ENCODE results near the gene PPP1R15B.

The PPP1R15B gene

DNA sequence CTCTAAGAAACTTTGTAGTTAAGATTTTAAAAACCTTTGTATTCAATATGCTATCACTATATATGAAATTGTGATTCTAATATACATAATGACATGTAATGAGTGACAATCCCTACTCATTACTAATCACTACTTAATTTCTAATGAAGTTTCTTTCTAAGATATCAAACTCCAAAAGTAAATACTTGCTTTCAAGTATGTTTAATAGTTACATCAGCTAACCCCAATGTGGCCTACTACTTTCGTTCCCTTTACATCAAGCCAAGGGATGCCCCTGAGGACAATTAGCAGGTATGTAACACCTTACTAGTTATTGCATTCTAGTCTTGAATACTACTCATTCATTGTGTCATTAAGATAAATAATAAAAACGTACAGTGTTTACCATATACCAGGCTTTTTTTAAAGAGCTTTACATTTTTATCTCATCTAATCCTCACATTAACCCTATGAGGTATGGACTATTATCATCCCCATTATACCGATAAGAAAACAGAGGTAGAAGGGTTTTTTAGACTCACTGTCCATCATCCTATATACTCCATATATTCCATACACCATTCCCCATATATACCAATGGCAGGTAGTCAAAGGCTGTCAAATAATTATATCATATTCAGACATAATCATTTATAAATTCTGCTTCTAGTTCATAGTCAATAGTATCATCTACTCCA lies 4.2 kb downstream of the PPP1R15B start:
- Histone ChIP-seq H3K9ac (ENCODE audit: low read length) (peak overlapping the region; percentile 22), H3K4me3 (ENCODE audit: low read depth, low read length) (peak overlapping the region; percentile 94), H3K9me3 (ENCODE audit: control insufficient read depth, insufficient read depth, low read depth, low read length) (no peaks in the 10 kb centered on the region), H3K27me3 (ENCODE audit: control insufficient read depth, insufficient read depth, low read length) (no peaks in the 10 kb centered on the region), H3K27ac (ENCODE audit: low read depth, low read length) (no peak overlapping the region), H3K4me1 (ENCODE audit: control insufficient read depth, insufficient read depth, low read length) (peaks cover 6% of the 10 kb centered on the region), H3K36me3 (ENCODE audit: control insufficient read depth, insufficient read depth, low read length) (peaks cover 67% of the 10 kb centered on the region)

DNA sequence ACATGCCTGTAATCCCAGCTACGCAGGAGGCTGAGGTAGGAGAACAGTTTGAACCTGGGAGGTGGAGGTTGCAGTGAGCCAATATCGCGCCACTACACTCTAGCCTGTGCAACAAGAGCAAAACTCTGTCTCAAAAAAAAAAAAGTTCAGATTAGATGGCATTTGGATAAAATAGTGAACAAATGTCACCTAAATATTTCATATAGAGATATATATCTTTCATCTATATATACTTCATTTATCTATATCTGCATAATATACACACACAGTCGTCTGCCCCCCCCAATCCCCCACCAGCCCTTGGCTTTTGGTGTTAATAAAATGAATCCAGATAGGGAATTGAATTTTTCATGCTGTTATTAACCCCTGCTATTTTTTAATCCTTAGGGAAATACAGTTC lies 5.0 kb downstream of the PPP1R15B start:
- Histone ChIP-seq H3K4me3 (ENCODE audit: low read depth, low read length) (peak overlapping the region; percentile 94), H3K4me1 (ENCODE audit: control insufficient read depth, insufficient read depth, low read length) (0 out of 2 replicates have a peak, but pooled peaks cover 3% of the 10 kb centered on the region), H3K36me3 (ENCODE audit: control insufficient read depth, insufficient read depth, low read length) (peaks cover 68% of the 10 kb centered on the region), H3K27ac (ENCODE audit: low read depth, low read length) (no peak overlapping the region), H3K27me3 (ENCODE audit: control insufficient read depth, insufficient read depth, low read length) (no peaks in the 10 kb centered on the region), H3K9ac (ENCODE audit: low read length) (no peak overlapping the region), H3K9me3 (ENCODE audit: control insufficient read depth, insufficient read depth, low read depth, low read length) (no peaks in the 10 kb centered on the region)

DNA sequence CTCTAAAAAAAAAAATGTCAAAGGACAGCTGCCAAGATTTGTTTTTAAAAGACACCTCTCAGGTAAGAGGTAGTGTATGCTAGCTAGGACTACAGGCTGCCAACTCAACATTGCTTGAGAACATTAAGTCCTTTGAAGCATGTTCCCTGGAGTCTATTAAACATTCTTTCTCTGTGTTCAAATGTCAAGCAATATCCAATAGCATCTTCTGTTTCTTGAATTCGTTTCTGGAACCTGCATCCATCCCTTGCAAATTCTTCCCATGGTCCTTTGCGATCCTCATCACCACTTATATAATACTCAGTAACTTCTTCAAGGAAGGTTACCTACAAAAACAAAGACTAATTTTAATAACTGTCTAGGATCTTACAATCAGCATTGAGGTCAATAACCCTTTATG lies 5.6 kb downstream of the PPP1R15B start:
- Histone ChIP-seq H3K27me3 (ENCODE audit: control insufficient read depth, insufficient read depth, low read length) (no peaks in the 10 kb centered on the region), H3K36me3 (ENCODE audit: control insufficient read depth, insufficient read depth, low read length) (peaks cover 74% of the 10 kb centered on the region), H3K4me1 (ENCODE audit: control insufficient read depth, insufficient read depth, low read length) (0 out of 2 replicates have a peak, but pooled peaks cover 3% of the 10 kb centered on the region), H3K27ac (ENCODE audit: low read depth, low read length) (no peak overlapping the region), H3K9ac (ENCODE audit: low read length) (no peak overlapping the region), H3K4me3 (ENCODE audit: low read depth, low read length) (peak overlapping the region; percentile 94; the same call in 1 of the 2 replicates), H3K9me3 (ENCODE audit: control insufficient read depth, insufficient read depth, low read depth, low read length) (no peaks in the 10 kb centered on the region)

DNA sequence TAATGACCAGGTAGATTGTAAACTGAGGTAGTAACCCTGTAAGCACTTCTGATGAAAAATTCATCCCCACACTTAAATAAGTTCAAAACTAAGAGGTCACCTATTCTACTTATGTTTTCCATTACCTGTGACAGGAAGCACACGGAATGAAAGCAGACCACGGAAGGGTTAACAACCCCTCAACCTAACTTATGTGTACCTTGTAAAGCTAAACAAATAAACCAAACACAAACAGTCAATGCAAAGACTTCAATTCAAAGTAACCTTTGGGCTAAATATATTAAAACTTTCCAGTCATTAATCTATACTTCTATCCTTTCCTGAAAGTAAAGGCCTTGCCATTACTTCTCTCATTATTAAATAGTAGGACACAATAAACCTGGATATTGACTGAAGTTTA lies 7.0 kb downstream of the PPP1R15B start:
- H3K9me3 ChIP-seq (ENCODE audit: control insufficient read depth, insufficient read depth, low read depth, low read length) = no peaks in the 10 kb centered on the region
- 0 out of 2 replicates have a peak, but pooled peaks cover 3% of the 10 kb centered on the region for H3K4me1 ChIP-seq (ENCODE audit: control insufficient read depth, insufficient read depth, low read length)
- H3K36me3 ChIP-seq (ENCODE audit: control insufficient read depth, insufficient read depth, low read length) = peaks cover 75% of the 10 kb centered on the region
- H3K27ac ChIP-seq (ENCODE audit: low read depth, low read length) = no peak overlapping the region
- no peaks in the 10 kb centered on the region for H3K27me3 ChIP-seq (ENCODE audit: control insufficient read depth, insufficient read depth, low read length)
- H3K4me3 ChIP-seq (ENCODE audit: low read depth, low read length) = no peak overlapping the region
- H3K9ac ChIP-seq (ENCODE audit: low read length) = no peak overlapping the region

DNA sequence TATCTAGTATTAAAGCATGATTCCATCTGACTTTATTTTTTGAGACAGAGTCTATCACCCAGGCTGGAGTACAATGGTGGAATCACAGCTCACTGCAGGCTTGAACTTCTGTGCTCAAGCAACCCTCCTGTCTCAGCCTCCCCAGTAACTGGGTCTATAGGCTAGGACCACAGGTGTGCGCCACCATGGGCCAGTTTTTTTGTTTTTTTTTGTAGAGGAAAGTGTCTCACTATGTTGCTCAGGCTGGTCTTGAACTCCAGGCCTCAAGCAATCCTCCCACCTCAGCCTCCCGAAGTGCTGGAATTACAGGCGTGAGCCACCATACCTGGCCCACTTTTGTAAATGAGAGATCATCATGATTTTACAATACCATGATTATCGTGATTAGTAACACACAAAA lies 9.2 kb downstream of the PPP1R15B start:
- Histone ChIP-seq H3K27me3 (ENCODE audit: control insufficient read depth, insufficient read depth, low read length) (no peaks in the 10 kb centered on the region), H3K4me1 (ENCODE audit: control insufficient read depth, insufficient read depth, low read length) (0 out of 2 replicates have a peak, but pooled peaks cover 3% of the 10 kb centered on the region), H3K36me3 (ENCODE audit: control insufficient read depth, insufficient read depth, low read length) (peaks cover 69% of the 10 kb centered on the region), H3K9me3 (ENCODE audit: control insufficient read depth, insufficient read depth, low read depth, low read length) (no peaks in the 10 kb centered on the region), H3K27ac (ENCODE audit: low read depth, low read length) (no peak overlapping the region), H3K4me3 (ENCODE audit: low read depth, low read length) (no peak overlapping the region), H3K9ac (ENCODE audit: low read length) (no peak overlapping the region)

DNA sequence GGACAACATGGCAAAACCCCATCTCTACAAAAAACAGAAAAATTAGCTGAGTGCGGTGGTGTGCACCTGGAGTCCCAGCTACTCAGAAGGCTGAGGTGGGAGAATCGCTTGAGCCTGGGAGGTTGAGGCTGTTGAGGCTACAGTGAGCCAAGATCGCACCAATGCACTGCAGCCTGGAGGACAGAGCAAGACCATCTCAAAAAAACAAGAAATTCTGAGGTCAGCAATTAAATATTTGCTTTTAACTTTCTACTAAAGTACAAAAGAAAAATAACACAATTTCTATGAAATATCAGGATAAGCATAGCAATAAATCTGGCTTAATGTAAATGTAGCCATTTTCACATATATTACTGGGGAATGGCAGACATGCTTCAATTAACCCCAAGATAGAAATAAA lies 9.9 kb downstream of the PPP1R15B start:
- H3K36me3 ChIP-seq (ENCODE audit: control insufficient read depth, insufficient read depth, low read length) = peaks cover 67% of the 10 kb centered on the region
- H3K9me3 ChIP-seq (ENCODE audit: control insufficient read depth, insufficient read depth, low read depth, low read length) = no peaks in the 10 kb centered on the region
- no peak overlapping the region for H3K4me3 ChIP-seq (ENCODE audit: low read depth, low read length)
- H3K9ac ChIP-seq (ENCODE audit: low read length) = no peak overlapping the region
- H3K27ac ChIP-seq (ENCODE audit: low read depth, low read length) = no peak overlapping the region
- H3K27me3 ChIP-seq (ENCODE audit: control insufficient read depth, insufficient read depth, low read length) = no peaks in the 10 kb centered on the region
- 0 out of 2 replicates have a peak, but pooled peaks cover 3% of the 10 kb centered on the region for H3K4me1 ChIP-seq (ENCODE audit: control insufficient read depth, insufficient read depth, low read length)

DNA sequence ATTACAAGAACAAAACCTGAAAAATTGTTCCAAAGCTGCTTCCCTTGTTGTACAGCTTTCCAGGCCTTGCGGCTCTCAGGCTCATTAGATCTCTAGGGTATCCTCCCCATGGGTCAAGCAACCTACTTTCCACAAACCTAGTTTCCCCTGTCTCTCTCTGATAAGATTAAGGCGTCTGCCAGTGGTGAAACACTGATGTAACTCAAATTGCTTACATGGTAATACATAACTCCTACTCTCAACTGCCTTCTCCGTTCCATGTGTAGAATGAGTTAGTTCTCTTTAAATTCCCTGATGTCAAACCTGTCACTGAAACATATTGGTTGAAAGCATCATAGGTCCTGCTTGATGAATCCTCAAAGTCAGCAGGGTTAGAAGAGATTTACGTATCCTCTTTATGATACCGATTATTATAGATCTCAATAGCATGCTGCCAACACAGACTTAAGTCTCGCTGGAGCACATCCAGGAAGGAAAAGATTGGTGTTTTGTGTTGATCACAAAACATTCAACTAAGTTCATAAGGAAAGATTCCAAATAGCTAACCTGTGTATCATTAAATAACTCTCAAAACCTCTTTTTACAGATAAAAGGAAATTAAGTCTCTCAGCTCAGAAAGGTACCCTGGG lies 10.6 kb downstream of the PPP1R15B start:
- Histone ChIP-seq H3K4me3 (ENCODE audit: low read depth, low read length) (no peak overlapping the region), H3K36me3 (ENCODE audit: control insufficient read depth, insufficient read depth, low read length) (peaks cover 60% of the 10 kb centered on the region), H3K4me1 (ENCODE audit: control insufficient read depth, insufficient read depth, low read length) (0 out of 2 replicates have a peak, but pooled peaks cover 2% of the 10 kb centered on the region), H3K9me3 (ENCODE audit: control insufficient read depth, insufficient read depth, low read depth, low read length) (no peaks in the 10 kb centered on the region), H3K27me3 (ENCODE audit: control insufficient read depth, insufficient read depth, low read length) (no peaks in the 10 kb centered on the region), H3K9ac (ENCODE audit: low read length) (no peak overlapping the region), H3K27ac (ENCODE audit: low read depth, low read length) (no peak overlapping the region)

DNA sequence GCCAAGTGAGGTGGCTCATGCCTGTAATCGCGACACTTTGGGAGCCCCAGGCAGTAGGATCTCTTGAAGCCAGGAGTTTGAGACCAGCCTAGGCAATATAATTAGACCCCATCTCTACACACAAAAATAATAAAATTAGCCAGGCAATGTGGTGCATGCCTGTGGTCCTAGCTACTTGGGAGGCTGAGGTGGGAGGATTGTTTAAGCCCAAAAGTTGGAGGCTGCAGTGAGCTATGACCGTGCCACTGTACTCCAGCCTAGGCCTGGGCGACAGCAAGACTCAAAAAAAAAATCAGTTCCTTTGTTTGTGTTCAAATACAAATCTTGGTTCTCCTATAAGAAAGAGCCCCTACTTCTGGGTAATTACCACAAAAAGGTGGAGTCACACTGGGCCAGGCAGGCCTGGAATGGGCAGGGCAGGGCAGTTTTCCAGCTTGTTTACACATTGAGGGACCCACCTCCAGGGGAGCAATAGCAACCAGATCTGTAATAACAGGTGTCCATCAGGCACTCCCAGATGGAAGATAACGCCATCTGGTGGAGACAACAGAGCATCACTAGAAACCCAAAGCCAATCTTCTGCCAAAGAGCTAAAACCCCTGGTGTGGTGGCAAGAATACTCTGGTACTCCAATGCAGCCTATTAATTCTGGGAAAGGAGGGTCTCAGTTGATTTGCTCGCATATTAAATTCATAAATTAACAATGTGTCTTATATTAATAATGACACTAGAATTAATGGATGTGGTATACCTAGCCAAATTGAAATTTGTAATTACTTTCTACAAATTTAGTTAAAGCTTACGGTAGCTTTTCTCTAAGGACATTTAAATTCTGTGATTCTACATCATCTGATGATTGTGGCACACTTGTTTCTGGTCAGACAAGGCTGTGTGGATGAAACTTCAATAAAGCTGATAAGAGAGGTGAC lies 13.2 kb downstream of the PPP1R15B start:
- H3K27ac ChIP-seq (ENCODE audit: low read depth, low read length) = no peak overlapping the region
- no peaks in the 10 kb centered on the region for H3K4me1 ChIP-seq (ENCODE audit: control insufficient read depth, insufficient read depth, low read length)
- no peak overlapping the region for H3K9ac ChIP-seq (ENCODE audit: low read length)
- H3K9me3 ChIP-seq (ENCODE audit: control insufficient read depth, insufficient read depth, low read depth, low read length) = no peaks in the 10 kb centered on the region
- H3K36me3 ChIP-seq (ENCODE audit: control insufficient read depth, insufficient read depth, low read length) = peaks cover 35% of the 10 kb centered on the region
- H3K27me3 ChIP-seq (ENCODE audit: control insufficient read depth, insufficient read depth, low read length) = no peaks in the 10 kb centered on the region
- H3K4me3 ChIP-seq (ENCODE audit: low read depth, low read length) = no peak overlapping the region

DNA sequence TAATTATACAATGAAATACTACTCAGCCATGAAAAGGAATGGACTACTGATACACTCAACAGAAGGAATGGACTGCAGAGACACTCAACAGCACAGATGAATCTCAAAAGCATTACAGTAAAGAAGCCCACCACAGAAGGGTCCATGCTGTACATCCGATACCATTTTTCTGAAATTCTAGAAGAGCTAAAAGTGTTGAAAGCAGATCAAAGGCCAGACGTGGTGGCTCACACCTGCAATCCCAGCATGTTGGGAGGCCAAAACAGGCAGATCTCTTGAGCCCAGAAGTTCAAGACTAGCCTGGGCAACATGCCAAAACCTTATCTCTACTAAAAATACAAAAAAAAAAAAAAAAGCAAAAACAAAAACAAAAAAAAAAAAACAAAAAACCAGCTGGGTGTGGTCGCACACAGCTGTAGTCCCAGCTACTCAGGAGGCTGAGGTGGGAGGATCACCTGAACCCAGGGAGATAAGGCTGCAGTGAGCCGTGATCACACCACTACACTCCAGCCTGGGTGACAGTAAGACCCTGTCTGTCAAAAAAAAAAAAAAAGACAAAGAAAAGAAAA lies 15.5 kb downstream of the PPP1R15B start:
- Histone ChIP-seq H3K36me3 (ENCODE audit: control insufficient read depth, insufficient read depth, low read length) (peaks cover 21% of the 10 kb centered on the region), H3K27me3 (ENCODE audit: control insufficient read depth, insufficient read depth, low read length) (no peaks in the 10 kb centered on the region), H3K27ac (ENCODE audit: low read depth, low read length) (no peak overlapping the region)

DNA sequence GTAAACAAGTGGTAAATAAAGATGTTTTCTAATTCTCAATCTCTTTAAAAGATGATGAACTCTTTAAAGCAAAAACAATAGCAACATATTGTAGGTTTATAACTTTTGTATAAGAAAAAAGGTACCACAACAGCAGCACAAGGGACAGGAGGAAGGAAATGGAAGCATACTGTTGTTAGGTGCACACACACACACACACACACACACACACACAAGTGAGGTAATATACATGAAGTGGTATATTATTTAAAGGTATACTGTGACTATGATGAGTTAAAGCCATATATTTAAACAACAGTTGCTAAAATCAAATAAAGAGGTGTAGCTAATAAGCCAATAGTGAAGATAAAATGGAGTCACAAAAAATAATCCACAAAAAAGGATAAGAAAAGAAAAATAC lies 20.0 kb downstream of the PPP1R15B start:
- Histone ChIP-seq H3K27me3 (ENCODE audit: control insufficient read depth, insufficient read depth, low read length) (peaks cover 6% of the 10 kb centered on the region; the same call in 1 of the 2 replicates), H3K9ac (ENCODE audit: low read length) (no peak overlapping the region), H3K4me1 (ENCODE audit: control insufficient read depth, insufficient read depth, low read length) (no peaks in the 10 kb centered on the region), H3K9me3 (ENCODE audit: control insufficient read depth, insufficient read depth, low read depth, low read length) (no peaks in the 10 kb centered on the region), H3K36me3 (ENCODE audit: control insufficient read depth, insufficient read depth, low read length) (no peaks in the 10 kb centered on the region), H3K4me3 (ENCODE audit: low read depth, low read length) (no peak overlapping the region), H3K27ac (ENCODE audit: low read depth, low read length) (no peak overlapping the region)

More for the DNA sequence above, 15.5 kb downstream of the PPP1R15B start:
- Histone ChIP-seq H3K9me3 (ENCODE audit: control insufficient read depth, insufficient read depth, low read depth, low read length) (no peaks in the 10 kb centered on the region), H3K9ac (ENCODE audit: low read length) (no peak overlapping the region), H3K4me3 (ENCODE audit: low read depth, low read length) (no peak overlapping the region), H3K4me1 (ENCODE audit: control insufficient read depth, insufficient read depth, low read length) (no peaks in the 10 kb centered on the region)

All from HUES6 (cell line).